CD4-positive, alpha-beta T cell (primary cell): Measurements from ENCODE around the gene CR1. TPM values are rescaled to one million over a fixed set of nuclear protein-coding genes. Genes with fewer than 3 reads are reported as not detected.
"Not testable (repeated sequence)": the region's sequence is repeated elsewhere in the genome, so short reads cannot be mapped to it uniquely, and the experiment has no call there.

Experiments used
- ATAC-seq: fragments of 200-7000 bp; cut with Tn5 transposase; one replicate; pipeline ENCODE4 v1.10.0; 2022; ENCODE audit warnings: mild to moderate bottlenecking; ENCODE audit not compliant: poor library complexity
- CTCF ChIA-PET: fragments of 350-600 bp; sonication (Branson Sonifier 250); formaldehyde crosslinking; loops from one replicate; lab custom pipeline; 2021; ENCODE audit warnings: antibody characterized with exemption, inconsistent platforms; lab: Charles Lee
- POLR2A ChIA-PET: fragments of 350-600 bp; sonication (Branson Sonifier 250); formaldehyde crosslinking; loops from one replicate; lab custom pipeline; 2021; ENCODE audit warnings: antibody characterized with exemption, inconsistent platforms; lab: Charles Lee
- DNase-seq, 14 experiments: peaks; one replicate each; pipeline ENCODE4 v3.0.0-alpha.2; 2013 to 2020; ENCODE audit warnings: mixed read lengths in 2 of 14
- H3K27ac ChIP-seq, 2 donors: one replicate each; pipeline versions ENCODE4 v1.5.1 to v1.7.0; 2013; ENCODE audit warnings: low read length in 2 of 2, low read depth in 1 of 2, mild to moderate bottlenecking in 1 of 2
- H3K27me3 ChIP-seq, 2 experiments: 1 replicate in 1 of 2; 2 replicates in 1 of 2; pipeline versions ENCODE4 v1.6.1 to v1.7.0; 2013; ENCODE audit warnings: low read length in 2 of 2, control low read depth in 1 of 2, mild to moderate bottlenecking in 1 of 2, moderate library complexity in 1 of 2; ENCODE audit not compliant: insufficient read depth in 2 of 2, control insufficient read depth in 1 of 2
- H3K36me3 ChIP-seq: one replicate; pipeline ENCODE4 v1.6.1; 2013; ENCODE audit warnings: low read length, control low read depth; ENCODE audit not compliant: insufficient read depth
- H3K4me1 ChIP-seq: one replicate; pipeline ENCODE4 v1.6.1; 2013; ENCODE audit warnings: low read length, control low read depth; ENCODE audit not compliant: insufficient read depth
- H3K4me3 ChIP-seq: one replicate; pipeline ENCODE4 v1.5.1; 2013; ENCODE audit warnings: mild to moderate bottlenecking, low read length, moderate library complexity
- H3K9me3 ChIP-seq, 2 experiments: 1 replicate in 1 of 2; 2 replicates in 1 of 2; pipeline versions ENCODE4 v1.6.1 to v1.7.0; 2013; ENCODE audit warnings: low read length in 2 of 2, mild to moderate bottlenecking in 2 of 2, control low read depth in 1 of 2, moderate library complexity in 1 of 2; ENCODE audit not compliant: control insufficient read depth in 1 of 2, insufficient read depth in 1 of 2
- H3K27ac Mint-ChIP-seq: one replicate; pipeline ENCODE4 v1.8.0; 2020; ENCODE audit warnings: mixed read lengths
- H3K27me3 Mint-ChIP-seq: one replicate; pipeline ENCODE4 v1.8.0; 2021; ENCODE audit warnings: mixed read lengths
- H3K36me3 Mint-ChIP-seq: one replicate; pipeline ENCODE4 v1.8.0; 2021; ENCODE audit warnings: low read depth, mixed read lengths
- H3K4me1 Mint-ChIP-seq: one replicate; pipeline ENCODE4 v1.8.0; 2021; ENCODE audit warnings: low read depth, mixed read lengths
- H3K4me3 Mint-ChIP-seq: one replicate; pipeline ENCODE4 v1.8.0; 2020; ENCODE audit warnings: mild to moderate bottlenecking, mixed read lengths
- H3K9me3 Mint-ChIP-seq: one replicate; pipeline ENCODE4 v1.8.0; 2020; ENCODE audit warnings: mixed read lengths
- intact Hi-C, 2 experiments: fragments of 100-400 bp; cut with DNase I in 1 of 2; cut with micrococcal nuclease in 1 of 2; formaldehyde crosslinking; loops; one replicate each; pipeline versions ENCODE4 v1.15.1 to v1.9.0; 2023 to 2025; cut with DNase I, micrococcal nuclease
- total RNA-seq, 174 experiments: library from RNA in 2 of 174; stranded (reverse) in 2 of 174; gene quantifications; one replicate each; pipeline ENCODE4 v1.2.3 and lab custom pipeline; 2021 to 2026
- TF ChIP-seq, protein P1 (sequence below): fragments of 200-600 bp; IDR thresholded peaks from one replicate; pipeline ENCODE4 v1.8.0; 2022; ENCODE audit warnings: antibody characterized with exemption, mild to moderate bottlenecking

Gene CR1
- total RNA-seq, 2 experiments from 2014 or later: 2.8 to 3.1 TPM

- no peaks in the 10 kb centered on the region for H3K4me1 Mint-ChIP-seq
- H3K36me3 ChIP-seq: no peaks in the 10 kb centered on the region
- no peak overlapping the region for H3K4me3 Mint-ChIP-seq
- ATAC-seq (no peak), DNase-seq (no peak)
- no peak overlapping the region for H3K27ac ChIP-seq
- no peaks in the 10 kb centered on the region for H3K36me3 Mint-ChIP-seq
- H3K27ac Mint-ChIP-seq: no peak overlapping the region
- no peaks in the 10 kb centered on the region for H3K27me3 ChIP-seq
- peaks cover 3% of the 10 kb centered on the region for H3K27me3 Mint-ChIP-seq
- TF ChIP-seq, protein P1, sequence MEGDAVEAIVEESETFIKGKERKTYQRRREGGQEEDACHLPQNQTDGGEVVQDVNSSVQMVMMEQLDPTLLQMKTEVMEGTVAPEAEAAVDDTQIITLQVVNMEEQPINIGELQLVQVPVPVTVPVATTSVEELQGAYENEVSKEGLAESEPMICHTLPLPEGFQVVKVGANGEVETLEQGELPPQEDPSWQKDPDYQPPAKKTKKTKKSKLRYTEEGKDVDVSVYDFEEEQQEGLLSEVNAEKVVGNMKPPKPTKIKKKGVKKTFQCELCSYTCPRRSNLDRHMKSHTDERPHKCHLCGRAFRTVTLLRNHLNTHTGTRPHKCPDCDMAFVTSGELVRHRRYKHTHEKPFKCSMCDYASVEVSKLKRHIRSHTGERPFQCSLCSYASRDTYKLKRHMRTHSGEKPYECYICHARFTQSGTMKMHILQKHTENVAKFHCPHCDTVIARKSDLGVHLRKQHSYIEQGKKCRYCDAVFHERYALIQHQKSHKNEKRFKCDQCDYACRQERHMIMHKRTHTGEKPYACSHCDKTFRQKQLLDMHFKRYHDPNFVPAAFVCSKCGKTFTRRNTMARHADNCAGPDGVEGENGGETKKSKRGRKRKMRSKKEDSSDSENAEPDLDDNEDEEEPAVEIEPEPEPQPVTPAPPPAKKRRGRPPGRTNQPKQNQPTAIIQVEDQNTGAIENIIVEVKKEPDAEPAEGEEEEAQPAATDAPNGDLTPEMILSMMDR: no peak
- ChIA-PET CTCF (no interaction called here), POLR2A (no interaction called here)
- intact Hi-C loops: no loop called here
- no peak overlapping the region for H3K4me3 ChIP-seq
- H3K9me3 ChIP-seq: peaks cover 0 to 7% of the 10 kb centered on the region in 2 experiments
- H3K4me1 ChIP-seq: no peaks in the 10 kb centered on the region
- no peaks in the 10 kb centered on the region for H3K9me3 Mint-ChIP-seq
Measured at GRCh38 chr1:207612762-207613161, 116.8 kb downstream of the CR1 start.

- no peaks in the 10 kb centered on the region for H3K27me3 ChIP-seq
- H3K27ac ChIP-seq: no peak overlapping the region
- peak; percentile 92 for ATAC-seq
- H3K9me3 ChIP-seq: no peaks in the 10 kb centered on the region
- Mint-ChIP-seq H3K9me3 (no peaks in the 10 kb centered on the region), H3K4me3 (no peak overlapping the region), H3K4me1 (peaks cover 8% of the 10 kb centered on the region), H3K36me3 (no peaks in the 10 kb centered on the region), H3K27me3 (peaks cover 6% of the 10 kb centered on the region), H3K27ac (no peak overlapping the region)
- no peak overlapping the region for H3K4me3 ChIP-seq
- ChIA-PET CTCF (interaction anchor here (0.8 to 1.7 kb wide), 5 partner anchors 9 to 178 kb away, joined by 3 to 5 read pairs (median 3); no protein-coding TSS in a partner anchor), POLR2A (no interaction called here)
- TF ChIP-seq, protein P1: peak; percentile 72
- DNase-seq: peak in 5 of 14 experiments; percentile 2 to 54 (median 35)
- intact Hi-C loops: no loop called here
- H3K36me3 ChIP-seq: no peaks in the 10 kb centered on the region
- no peaks in the 10 kb centered on the region for H3K4me1 ChIP-seq
Measured at GRCh38 chr1:207619871-207620542, 124.0 kb downstream of the CR1 start.

GRCh38 chr1:207620543-207620893, 124.6 kb downstream of the CR1 start:
- no peaks in the 10 kb centered on the region for H3K9me3 ChIP-seq
- no peaks in the 10 kb centered on the region for H3K36me3 ChIP-seq
- no peak overlapping the region for H3K27ac Mint-ChIP-seq
- no peaks in the 10 kb centered on the region for H3K9me3 Mint-ChIP-seq
- no peak overlapping the region for H3K27ac ChIP-seq
- CTCF ChIA-PET: interaction anchor here (0.8 to 1.7 kb wide), 5 partner anchors 10 to 177 kb away, joined by 3 to 5 read pairs (median 3); no protein-coding TSS in a partner anchor
- intact Hi-C loops: no loop called here
- no peaks in the 10 kb centered on the region for H3K36me3 Mint-ChIP-seq
- H3K4me1 Mint-ChIP-seq: peaks cover 8% of the 10 kb centered on the region
- H3K27me3 ChIP-seq: no peaks in the 10 kb centered on the region
- no peak overlapping the region for H3K4me3 Mint-ChIP-seq
- peaks cover 6% of the 10 kb centered on the region for H3K27me3 Mint-ChIP-seq
- no peaks in the 10 kb centered on the region for H3K4me1 ChIP-seq
- ATAC-seq (no peak), DNase-seq (no peak)
- TF ChIP-seq, protein P1: peak; percentile 16
- POLR2A ChIA-PET: no interaction called here
- H3K4me3 ChIP-seq: no peak overlapping the region

DNA sequence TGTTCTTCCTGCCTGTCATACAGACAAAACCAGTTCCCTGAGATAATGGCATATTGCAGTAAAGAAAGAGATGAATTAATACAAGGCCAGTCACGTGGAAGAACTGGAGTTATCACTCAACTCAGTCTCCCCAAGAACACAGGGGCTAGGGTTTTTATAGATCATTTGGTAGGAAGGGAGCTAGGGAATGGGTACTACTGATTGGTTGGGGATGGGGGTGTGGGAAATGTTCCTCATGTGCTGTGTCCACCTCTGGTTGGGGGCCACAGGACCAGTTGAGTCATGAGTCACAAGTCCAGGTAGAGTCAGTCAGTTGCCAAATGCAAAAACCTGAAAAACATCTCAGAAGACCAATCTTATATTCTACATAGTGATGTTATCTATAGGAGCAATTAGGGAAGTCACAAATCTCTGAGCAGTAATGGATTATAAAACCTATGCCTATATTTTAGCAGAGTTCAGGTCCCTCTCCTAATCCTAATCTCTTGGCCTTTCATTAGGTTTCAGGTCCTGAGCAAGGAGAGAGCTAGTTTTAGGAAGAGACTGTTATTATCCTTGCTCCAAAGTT, 129.6 kb downstream of the CR1 start:
- CTCF ChIA-PET, H3K4me3 ChIP-seq, intact Hi-C loops, H3K9me3 ChIP-seq, H3K36me3 ChIP-seq, H3K9me3 Mint-ChIP-seq, POLR2A ChIA-PET, H3K27ac Mint-ChIP-seq, H3K4me1 ChIP-seq, DNase-seq, H3K27me3 ChIP-seq, ATAC-seq, H3K4me1 Mint-ChIP-seq, H3K27ac ChIP-seq, H3K27me3 Mint-ChIP-seq, H3K4me3 Mint-ChIP-seq, H3K36me3 Mint-ChIP-seq: not testable (repeated sequence)
